ENCODE results near the gene CHD6. TPM values are rescaled to one million over a fixed set of nuclear protein-coding genes. Genes with fewer than 3 reads are reported as not detected.

CHD6 gene
- total RNA-seq, 4 donors from 2014 or later = 18.5 to 49.3 (median 28.7) TPM

GRCh38 chr20:41530923-41531322 lies 87.3 kb downstream of the CHD6 start:
- no peak for ATAC-seq (ENCODE audit: low FRiP score)
- no peak for TF ChIP-seq CTCF (IDR thresholded peaks at IDR 0.05)
- no peak for DNase-seq (ENCODE audit: low spot score)

GRCh38 chr20:41526327-41526726 lies 91.8 kb downstream of the CHD6 start:
- no peak for TF ChIP-seq CTCF (IDR thresholded peaks at IDR 0.05)
- ATAC-seq (ENCODE audit: low FRiP score) (no peak), DNase-seq (ENCODE audit: low spot score) (no peak)

- no peak for TF ChIP-seq CTCF (IDR thresholded peaks at IDR 0.05)
- ATAC-seq (ENCODE audit: low FRiP score) = peak; percentile 81
- DNase-seq (ENCODE audit: low spot score) = peak; percentile 39
These were observed 93.1 kb downstream of the CHD6 start for GRCh38 chr20:41524980-41525613.

GRCh38 chr20:41523857-41524256 lies 94.3 kb downstream of the CHD6 start:
- no peak for ATAC-seq (ENCODE audit: low FRiP score)
- no peak for DNase-seq (ENCODE audit: low spot score)

GRCh38 chr20:41513829-41514228 lies 104.3 kb downstream of the CHD6 start:
- no peak for TF ChIP-seq CTCF (IDR thresholded peaks at IDR 0.05)
- no peak for DNase-seq (ENCODE audit: low spot score)
- ATAC-seq (ENCODE audit: low FRiP score) = no peak

More at GRCh38 chr20:41523857-41524256, 94.3 kb downstream of the CHD6 start:
- TF ChIP-seq CTCF (IDR thresholded peaks at IDR 0.05) = no peak

- no peak for TF ChIP-seq CTCF (IDR thresholded peaks at IDR 0.05)
- no peak for DNase-seq (ENCODE audit: low spot score)
- ATAC-seq (ENCODE audit: low FRiP score) = no peak
These were observed 105.6 kb downstream of the CHD6 start for GRCh38 chr20:41512624-41513023.

GRCh38 chr20:41510847-41511450 lies 107.2 kb downstream of the CHD6 start:
- no peak for TF ChIP-seq CTCF (IDR thresholded peaks at IDR 0.05)
- DNase-seq (ENCODE audit: low spot score) (no peak), ATAC-seq (ENCODE audit: low FRiP score) (no peak)
